ENCODE measurements around the gene FUZ.
A peak's percentile ranks its signal among the peaks of the same experiment; 100 is the strongest.
"Not testable (repeated sequence)": the region's sequence is repeated elsewhere in the genome, so short reads cannot be mapped to it uniquely, and the experiment has no call there.

Gene FUZ

DNA sequence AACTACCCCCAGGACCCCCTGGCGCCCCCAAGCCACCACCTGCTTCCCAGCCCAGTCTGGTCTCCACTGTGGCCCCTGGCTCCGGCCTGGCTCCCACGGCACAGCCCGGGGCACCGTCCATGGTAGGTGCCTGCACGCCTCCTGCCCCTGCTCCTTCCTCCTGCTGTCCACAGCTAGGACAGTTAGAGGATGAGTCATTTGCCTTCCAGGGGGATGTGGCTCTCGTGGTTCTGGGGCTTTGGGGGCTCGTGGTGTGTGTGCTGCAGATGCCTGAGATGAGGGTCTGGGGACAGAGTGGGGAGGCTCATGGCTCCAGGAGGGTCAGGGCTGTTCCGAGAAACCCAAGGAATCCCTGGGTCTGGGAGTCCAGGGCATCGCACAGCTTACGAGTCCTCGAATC is 17.7 kb upstream of the FUZ start:
- no peak for DNase-seq

DNA sequence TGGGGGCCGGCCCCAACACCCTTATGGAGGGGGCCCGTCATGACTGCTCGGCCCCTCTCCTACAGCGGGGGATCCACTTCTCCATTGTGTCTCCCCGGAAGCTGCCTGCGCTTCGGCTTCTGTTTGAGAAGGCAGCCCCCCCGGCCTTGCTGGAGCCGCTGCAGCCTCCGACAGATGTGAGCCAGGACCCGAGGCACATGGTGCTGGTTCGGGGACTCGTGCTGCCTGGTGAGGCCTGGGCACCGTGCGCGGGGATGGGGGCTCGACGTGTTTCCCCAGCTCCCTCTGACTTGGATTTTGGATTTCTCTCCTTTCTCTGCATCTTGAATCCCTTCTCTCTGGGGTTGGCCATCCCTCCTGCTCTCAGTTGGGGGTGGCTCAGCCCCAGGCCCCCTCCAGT is 16.6 kb upstream of the FUZ start:
- no peak for DNase-seq

DNA sequence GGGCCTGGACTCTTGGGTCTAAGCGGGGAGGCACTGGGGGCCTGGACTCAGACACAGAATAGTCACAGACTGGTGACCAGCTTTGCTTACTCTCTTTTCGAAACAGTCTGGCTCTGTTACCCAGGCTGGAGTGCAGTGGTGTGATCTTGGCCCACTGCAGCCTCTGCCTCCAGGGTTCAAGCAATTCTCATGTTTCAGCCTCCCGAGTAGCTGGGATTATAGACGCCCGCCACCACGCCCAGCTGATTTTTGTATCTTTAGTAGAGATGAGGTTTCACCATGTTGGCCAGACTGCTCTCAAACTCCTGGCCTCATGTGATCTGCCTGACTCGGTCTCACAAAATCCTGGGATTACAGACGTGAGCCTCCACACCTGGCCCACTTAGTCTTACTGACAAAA is 16.1 kb upstream of the FUZ start:
- DNase-seq = no peak

DNA sequence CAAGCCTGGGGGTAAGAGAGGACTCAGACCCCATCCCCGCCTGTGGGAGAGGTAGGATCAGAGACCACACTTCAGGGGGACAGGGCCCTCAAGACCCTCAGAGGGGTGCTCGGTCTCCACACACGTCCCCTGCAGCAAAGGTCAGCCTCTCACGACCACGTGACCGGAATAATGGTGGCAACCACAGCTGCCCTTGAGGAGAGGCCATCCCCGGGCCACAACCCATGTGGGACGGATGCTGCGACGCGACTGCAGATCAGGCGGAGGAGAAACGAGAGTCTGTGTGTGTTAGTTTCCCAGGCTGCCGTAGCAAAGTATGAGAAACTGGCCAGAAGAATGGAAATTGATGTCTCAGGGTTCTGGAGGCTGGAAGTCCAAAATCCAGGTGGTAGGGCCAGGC is 13.9 kb upstream of the FUZ start:
- no peak for DNase-seq

DNA sequence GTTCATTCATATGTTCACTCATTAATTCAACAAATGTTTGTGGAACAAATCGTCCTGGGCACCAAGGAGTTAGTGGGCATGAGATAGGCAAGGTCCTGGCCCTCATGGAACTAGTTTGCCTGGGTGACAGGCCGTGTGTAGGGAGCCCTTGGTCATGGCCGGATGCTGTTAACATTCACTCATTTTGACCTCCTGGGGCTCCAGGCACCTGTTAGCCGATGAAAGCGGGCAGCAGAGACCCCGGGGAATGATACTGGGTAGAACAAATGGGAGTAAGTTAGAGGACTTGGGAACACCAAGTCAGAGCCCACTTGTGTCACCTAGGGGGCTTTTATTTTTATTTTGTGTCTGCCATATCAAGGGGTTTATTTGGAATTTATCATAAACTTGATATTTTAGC is 11.6 kb upstream of the FUZ start:
- no peak for DNase-seq

DNA sequence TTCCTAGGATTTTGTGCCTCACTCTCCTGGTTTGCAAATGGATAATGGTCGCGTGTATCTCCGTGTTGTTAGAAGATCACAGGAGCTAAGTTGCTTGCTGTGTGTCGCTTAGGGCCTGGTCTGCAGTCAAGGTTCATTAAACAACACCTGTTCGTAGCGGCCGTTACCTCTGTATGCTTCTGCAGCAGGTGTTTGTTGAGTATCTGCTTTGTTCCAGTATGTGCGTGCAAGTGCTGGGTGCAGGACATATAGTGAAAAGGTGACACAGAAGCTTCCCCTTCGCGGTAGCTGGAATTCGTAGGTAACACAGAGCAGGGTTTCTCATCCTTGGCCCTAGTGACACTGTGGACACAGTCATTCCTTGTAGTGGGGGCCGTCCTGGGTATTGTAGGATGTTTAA is 10.4 kb upstream of the FUZ start:
- no peak for DNase-seq

DNA sequence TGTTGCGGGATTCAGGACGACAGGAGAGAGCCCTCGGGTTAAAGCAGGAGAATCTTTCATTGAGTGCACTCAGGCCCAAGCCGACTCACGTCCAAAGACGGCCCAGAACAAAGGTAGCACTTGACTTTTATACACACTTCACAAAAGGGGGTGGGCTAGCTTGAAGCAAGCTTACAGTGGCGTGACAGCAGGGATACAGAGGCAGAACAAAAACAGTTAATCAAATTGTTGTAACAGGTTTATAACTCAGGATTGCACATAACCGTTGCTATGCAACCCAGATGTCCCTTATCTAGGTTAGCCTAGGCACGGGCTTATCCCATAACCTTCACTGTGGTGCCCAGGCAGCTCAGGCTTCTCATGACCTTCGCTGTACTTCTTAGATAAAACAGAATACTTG is 7.0 kb upstream of the FUZ start:
- no peak for DNase-seq

DNA sequence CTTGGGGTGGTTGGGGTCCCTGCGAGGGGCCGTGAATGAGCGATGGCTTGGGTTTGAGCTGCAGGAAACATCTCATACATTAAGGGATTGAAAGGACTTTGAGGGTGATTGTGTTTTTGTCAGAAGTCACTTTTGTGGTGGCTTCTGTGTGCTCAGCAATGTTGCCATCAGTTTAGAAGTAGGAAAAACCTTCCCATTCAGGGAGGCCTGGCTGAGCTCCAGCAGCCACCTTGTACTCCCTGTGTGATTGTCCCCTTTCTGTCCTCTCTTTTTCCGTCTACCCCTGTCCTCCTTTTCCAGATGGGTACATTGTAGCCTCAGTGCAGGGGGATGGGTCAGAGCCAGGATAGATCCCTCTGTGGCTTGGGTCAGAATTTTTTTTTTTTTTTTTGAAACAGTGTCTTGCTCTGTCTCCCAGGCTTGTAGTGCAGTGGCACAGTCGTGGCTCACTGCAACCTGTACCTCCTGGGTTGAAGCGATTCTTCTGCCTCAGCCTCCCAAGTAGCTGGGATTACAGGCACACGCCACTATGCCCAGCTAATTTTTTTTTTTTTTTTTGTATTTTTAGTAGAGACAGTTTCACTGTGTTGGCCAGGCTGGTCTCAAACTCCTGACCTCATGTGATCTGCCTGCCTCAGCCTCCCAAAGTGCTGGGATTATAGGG is 6.5 kb upstream of the FUZ start:
- not testable (repeated sequence) for DNase-seq

DNA sequence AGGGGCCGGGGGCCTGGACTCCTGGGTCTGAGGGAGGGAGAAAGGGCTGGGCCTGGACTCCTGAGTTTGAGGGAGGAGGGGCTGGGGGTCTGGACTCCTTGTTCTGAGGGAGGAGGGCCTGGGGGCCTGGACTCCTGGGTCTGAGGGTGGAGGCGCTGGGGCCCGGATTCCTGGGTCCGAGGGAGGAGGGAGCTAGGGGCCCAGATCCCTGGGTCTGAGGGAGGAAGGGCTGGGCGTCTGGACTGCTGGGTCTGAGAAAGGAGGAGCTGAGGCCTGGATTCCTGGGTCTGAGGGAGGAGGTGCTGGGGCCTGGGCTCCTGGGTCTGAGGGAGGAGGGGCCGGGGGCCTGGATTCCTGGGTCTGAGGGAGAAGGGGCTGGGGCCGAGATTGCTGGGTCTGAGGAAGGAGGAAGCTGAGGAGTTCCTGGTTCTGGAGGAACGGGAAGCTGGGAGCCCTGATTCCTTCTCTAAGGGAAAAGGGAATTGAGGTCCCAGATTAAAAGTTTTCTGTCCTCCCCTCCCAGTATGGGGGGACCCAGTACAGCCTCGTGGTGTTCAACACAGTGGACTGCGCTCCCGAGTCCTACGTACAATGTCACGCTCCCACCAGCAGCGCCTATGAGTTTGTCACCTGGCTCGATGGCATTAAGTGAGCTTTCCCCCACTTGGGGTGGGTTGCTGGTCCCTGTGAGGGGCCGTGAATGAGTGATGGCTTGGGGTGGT is 5.7 kb upstream of the FUZ start:
- no peak for DNase-seq

DNA sequence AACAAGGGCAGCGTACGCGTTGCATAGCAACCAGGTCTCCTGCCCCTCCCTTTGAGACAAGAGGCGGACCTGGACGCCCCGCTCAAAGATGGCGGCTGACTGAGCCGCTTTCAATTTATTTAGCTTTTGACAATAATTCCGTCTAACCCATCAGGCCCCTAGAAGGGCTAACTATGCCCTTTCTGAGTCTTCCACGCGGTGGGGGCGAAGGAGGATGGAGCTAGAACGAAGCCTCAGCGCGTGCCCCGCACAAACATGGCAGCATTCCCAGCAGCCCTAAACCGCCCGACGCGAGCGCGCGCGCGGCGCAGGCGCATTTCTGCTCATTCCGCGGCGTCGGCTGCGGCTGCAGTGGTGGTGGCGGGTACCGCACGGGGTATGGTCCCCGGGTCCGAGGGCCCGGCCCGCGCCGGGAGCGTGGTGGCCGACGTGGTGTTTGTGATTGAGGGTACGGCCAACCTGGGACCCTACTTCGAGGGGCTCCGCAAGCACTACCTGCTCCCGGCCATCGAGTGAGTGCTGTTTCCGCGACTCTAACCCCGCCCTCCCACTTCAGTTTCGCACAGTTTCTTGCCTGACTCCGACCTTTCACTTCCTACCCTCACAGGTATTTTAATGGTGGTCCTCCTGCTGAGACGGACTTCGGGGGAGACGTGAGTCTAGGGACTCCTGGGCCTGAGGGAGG is 5.0 kb upstream of the FUZ start, which contains the start of gene MED25:
MED25 (plus strand) TSS at position 326 of the 685 bp plus-strand sequence; CDS start at position 379, 53 bp downstream.
- DNase-seq = peak; percentile 83

DNA sequence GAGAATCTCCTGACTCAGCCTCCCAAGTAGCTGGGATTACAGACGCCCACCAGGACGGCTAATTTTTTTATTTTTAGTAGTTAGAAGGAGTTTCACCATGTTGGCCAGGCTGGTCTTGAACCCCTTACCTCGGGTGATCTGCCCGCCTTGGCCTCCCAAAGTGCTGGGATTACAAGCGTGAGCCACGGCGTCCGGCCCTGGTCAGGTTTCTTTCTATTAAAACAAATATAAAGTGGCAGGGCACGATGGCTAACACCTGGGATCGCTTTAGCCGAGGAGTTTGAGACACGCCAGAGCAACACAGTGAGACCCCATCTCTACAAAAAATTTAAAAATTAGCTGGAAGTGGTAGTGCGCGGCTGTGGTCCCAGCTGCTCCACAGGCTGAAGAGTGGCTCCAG is 3.5 kb upstream of the FUZ start:
- no peak for DNase-seq

DNA sequence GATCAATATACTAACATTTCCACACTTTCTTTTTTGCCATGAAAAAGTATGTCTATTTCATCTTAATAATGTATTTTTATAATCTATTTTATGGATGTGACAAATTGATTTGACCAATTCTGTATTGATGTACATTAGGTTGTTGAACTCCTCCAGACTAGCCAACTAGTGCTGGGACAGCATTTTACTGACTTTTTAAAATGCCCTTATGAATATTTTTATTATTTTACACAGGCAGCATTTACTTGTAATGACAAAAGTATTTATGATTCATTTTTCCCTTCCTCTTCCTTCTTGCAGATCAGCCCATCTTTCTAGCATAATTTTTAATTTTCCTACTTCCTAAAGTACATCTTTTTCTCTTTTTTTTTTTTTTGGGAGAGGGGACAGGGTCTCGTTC is 918 bp upstream of the FUZ start:
- DNase-seq = no peak

DNA sequence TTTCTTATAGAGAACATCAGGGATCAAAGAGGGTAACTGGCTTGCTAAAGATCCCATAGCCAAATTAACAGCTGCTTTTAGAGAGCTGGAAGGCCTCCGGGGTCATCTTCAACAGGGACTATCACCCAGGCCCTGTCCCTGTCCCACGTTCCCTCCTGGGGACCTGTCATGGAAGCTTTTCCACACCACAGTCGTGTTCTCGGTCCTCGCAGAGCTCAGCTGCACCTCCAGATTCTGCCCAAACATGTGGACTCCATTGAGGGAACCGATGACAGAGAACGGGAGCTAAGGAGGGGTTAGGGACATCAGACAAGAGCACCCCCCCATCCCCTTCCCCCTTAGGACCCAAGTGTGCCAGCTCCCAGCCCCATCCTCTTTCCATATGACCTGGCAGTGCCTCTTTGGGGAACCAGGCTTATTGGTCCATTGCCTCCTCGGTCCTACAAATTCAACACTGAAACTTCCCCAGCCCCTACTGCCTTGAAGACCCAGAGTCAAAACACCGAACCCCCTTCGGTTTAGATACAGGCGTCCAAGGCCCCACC is 568 bp downstream of the FUZ start:
- DNase-seq = no peak

DNA sequence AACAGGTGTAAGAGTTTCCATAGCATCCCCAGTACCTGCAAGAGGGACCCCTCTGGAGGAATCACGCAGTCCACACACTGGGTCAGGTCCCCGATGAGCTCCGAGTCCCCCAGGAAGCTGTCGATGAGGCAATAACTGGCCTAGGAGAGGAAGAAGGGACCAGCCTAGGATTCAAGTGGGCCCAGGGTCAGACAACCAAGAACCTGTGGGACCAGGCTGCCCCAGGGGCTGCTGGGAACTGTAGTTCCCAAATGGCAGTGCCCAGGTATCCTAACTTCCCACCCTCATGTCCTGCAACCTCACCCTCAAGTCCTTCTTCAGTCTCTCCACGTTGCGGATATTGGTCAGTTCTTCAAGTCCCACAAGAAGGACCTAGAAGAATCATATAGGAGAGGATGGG is 1.8 kb downstream of the FUZ start:
- DNase-seq = no peak

DNA sequence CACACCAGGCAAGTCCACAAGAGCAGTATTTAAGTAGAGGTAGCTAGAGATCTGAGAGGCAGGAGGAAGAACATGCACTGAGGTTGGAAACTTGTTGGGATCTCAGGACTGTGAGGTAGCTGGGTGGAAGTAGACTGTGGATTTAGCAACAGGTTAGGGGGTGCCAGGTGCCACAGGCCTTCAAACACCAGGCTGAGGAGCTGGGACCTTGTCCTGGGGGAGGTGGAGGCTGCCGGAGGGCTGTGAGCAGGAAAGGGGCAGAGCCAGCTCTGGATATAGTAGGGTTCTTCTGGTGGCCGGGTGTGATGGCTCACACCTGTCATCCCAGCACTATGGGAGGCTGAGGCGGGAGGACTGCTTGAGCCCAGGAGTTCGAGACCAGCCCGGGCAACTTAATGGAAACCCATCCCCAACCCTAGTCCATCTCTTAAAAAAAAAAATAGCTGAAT is 3.1 kb downstream of the FUZ start:
- DNase-seq = no peak

DNA sequence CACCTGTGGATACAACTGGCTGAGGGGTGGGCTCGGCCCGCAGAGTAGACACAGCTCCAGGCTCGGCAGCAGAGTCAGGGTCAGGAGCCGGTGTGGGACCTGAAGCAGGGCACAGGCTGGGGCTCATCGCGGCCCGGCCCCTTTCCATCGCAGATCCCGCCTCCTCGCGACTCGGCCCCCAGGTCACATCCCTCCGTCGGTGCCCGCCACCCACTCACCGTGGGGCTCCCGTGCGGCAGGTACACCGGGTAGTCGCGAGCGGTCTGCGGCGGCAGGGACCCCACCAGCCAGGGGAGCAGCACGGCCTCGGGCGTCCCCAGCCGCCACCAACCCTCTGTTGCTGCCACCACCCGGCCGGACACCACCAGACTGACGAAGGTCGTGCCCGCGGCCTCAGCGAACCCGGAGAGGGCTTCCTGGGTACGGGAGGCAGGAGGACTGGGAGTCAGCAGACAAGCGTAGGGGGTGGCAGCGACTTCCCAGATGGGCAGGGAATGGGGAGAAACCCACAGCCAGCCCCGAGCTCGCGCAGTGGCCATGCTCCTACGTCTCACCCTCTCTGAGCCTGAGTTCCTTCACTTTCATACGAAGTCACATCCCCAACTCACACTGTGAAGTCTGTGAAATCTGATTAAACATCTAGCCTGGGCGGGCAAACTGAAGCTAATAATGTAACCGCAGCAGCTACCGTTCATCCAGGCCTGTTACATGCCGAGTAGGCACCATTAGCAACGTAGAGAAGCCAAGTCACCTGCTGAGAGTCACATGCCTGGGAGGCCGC is 3.7 kb downstream of the FUZ start:
- DNase-seq = no peak

DNA sequence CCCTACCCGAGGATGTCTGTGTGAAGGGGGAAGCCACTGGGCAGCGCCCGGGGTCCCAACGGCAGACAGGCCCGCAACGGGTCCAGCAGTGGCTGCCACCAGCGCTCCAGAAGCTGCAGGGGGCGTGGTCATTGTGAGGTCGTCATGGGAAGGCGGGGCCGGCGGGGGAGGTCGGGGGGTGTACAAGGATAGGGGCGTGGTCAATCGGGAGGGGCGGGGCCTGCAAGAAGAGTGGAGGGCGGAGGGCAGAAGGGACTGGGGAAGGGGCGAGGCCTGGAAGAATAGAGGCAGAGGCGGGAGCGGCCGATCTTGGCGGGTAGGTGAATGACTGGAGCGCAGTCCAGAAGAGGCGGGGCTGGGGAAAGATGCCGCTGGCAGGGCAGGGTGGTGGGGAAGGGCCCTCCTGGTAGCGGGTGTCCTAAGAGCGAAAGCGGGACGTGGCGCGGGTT is 4.4 kb downstream of the FUZ start:
- peak; percentile 81 for DNase-seq

DNA sequence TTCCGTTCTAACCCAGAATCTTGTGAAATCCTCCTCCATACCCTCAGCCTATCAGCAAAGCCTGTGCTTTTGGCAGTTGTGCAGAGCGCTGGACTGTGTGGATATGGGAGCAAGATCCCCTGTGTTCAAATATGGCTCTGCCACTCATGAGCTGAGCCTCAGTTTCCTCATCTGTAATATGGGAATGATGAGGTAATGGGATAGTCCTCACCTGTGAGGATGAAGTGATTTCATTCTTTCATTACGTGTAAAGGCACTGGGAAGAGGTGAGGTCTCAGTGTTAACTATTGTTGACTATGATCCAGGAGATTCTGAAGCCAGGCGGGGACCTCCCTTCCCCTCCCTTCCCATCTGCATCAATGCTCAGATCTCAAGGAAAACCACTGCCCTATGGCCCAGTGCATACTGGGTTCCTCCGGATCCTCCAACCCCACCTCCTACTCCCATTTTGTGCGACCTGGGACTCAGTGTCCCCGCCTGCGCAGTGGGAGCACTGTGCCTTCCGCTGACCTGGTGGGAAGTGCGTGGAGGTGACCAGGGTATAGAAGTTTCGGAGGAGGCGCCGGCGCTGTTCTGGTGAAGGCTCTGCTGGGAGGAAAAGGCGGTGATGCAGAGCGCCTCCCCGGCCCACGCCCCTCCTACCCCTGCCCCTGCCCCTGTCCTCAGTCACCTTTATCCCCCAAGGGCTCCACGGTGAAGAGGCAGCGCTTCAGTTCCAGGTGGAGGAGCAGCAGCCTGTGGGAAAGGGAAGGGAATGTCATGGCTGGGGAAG is 5.0 kb downstream of the FUZ start:
- no peak for DNase-seq

DNA sequence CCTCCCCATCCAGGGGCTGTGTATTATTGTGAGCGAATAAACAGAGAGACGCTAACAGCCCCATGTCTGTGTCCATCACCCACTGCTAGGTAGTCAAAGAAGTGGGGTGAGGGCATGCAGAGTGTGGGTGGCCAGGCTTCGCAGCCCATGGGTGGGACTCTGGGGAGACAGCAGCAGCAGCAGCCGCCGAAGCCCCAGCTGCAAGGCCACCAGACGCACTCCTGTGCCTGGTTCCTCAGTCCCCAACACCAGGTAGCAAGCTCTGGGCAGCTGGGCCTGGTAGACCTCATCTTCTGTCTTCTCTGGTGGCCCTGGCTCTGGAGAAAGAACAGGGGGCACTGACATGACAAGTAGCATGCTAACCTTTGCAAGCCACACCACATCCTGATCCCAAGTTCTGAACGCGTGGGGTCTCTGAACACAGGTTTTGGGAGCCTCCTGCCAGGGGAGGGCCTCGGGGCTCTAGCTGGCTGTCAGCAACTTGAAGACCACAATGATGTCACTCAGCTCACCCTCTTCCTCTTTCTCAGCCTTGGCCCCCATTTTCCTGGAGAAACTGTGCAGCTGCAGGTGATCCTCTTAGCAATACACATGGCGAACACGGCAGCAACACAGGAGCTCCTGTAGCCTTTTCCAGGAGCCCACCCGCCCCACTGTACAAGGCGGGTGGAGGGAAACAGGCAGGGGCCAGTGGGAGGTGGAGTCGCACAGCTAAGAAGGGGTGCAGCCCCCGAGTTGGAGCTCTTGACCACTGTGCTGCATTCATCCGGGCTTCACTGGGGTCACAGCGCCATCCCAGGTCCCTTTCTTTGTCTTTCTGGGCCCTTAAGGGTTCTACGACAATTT is 5.8 kb downstream of the FUZ start:
- no peak for DNase-seq

DNA sequence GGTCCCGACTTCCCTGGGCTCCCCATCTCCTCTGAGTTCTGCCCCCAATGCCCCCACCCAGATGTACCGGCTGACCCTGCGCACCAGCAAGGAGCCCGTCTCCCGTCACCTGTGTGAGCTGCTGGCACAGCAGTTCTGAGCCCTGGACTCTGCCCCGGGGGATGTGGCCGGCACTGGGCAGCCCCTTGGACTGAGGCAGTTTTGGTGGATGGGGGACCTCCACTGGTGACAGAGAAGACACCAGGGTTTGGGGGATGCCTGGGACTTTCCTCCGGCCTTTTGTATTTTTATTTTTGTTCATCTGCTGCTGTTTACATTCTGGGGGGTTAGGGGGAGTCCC is 6.5 kb downstream of the FUZ start:
- DNase-seq = no peak
